HG03175 (cell line): ENCODE measurements around the gene GAS5.

Experiments used
- ATAC-seq: cut with Tn5 transposase; IDR thresholded peaks from one replicate; pipeline ENCODE4 v1.9.1; 2021; ENCODE audit warnings: mild to moderate bottlenecking, moderate library complexity; ENCODE audit not compliant: unreplicated experiment

The GAS5 gene

DNA sequence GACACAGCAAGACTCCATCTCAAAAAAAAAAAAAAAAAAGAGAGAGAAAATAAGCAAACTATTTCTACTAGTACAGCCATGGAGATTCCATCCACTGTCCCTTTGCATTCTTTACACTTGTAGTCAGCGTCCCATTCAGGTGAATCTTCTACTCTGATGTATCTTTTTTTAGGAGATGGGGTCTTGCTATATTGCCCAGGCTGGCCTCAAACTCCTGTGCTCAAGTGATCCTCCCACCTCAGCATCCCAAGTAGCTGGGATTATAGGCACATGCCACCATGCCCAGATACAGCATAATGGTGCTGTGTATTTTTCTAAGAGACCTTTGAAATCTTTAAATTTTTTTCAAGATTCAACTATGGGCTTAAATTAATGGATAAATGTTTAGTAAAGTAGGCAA is 35.0 kb downstream of the GAS5 start:
- ATAC-seq, result no peak

DNA sequence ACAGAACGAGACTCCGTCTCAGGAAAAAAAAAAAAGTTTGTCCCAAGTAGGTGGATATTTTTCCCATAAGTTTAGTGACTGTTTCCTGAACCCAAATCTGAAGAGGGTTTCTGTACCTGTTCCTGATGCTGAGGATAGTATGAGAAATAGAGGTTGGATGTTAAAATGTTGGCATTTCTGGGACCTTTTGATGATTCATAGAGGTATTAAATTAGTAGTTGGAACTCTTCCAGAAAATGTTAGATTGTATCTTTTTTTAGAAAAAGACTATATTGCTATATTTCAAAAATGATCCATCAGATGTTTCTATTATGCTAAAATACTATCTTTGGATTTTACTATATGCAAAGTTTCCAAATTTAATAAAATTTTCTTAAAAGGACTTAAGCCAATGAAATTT is 40.2 kb downstream of the GAS5 start:
- ATAC-seq, result no peak

DNA sequence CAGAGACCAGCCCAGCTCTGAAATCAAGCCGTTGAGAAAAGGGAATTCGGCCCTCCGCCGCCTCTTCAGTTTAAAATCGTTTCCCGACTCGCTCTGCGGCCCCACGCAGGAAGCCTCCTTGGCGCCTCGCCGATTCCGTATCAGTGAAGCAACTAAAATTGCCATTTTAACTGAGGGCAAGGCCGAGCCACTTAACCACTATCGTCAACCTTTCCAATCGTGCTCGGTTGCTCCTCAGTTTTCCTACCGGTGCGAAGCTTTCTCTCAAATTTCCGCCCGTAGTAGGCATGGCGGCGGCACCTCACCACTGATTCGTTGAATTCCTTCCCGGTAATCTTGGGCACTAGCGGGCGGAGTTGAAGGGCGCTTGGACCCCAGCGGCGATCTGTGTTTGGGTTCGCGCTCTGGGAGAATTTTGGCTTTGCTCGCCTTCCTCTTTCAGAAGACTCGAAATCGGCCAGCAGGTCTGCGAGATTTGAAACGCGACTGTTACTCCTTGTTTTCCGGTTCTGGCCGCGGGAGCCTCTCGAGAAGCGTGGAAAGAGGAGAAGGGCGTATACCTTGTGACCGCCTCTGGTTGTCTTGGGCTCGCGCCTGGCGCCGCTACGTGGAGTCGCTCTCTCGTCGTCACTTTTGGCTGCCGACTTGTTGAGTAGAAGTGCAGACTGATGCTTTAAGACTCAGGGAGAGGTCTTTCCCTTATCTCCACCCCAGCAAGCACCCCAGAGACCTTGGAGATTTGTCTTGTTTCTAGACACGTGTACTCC is 43.3 kb downstream of the GAS5 start, which contains the start of the genes CENPL and DARS2:
Gene CENPL (minus strand): TSS at position 569 of the 767 bp plus-strand sequence. CDS start 13,584 bp downstream, outside the sequence.
Gene DARS2 (plus strand): TSS at position 359 of the 767 bp plus-strand sequence. CDS start 557 bp downstream, outside the sequence.
- ATAC-seq, result peak; percentile 90

DNA sequence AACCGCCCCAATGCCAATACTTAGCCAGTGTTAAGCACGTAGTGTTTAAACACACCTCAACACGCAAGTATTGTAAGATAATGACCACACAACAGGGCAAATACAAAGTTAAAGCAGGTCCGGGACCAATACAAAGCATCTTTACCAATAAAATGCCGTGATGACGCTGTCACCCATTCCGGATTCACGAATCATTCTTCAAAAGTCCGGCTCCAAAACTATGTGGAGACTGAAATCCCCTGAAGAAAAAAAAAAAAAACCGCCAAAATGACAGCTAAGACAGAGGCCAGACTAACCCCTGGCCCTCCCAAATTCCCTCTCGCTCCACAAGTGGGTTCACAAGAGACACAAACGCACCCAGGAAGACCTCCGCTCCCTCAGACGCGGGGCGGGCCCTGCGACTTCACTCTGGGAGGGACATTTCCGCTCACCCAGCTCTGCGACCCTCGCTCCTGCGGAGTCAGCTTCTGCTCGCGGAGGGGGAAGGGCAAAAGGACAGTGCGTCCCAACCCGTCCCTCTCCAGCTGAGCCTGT is 43.9 kb downstream of the GAS5 start:
- ATAC-seq, result peak; percentile 35

DNA sequence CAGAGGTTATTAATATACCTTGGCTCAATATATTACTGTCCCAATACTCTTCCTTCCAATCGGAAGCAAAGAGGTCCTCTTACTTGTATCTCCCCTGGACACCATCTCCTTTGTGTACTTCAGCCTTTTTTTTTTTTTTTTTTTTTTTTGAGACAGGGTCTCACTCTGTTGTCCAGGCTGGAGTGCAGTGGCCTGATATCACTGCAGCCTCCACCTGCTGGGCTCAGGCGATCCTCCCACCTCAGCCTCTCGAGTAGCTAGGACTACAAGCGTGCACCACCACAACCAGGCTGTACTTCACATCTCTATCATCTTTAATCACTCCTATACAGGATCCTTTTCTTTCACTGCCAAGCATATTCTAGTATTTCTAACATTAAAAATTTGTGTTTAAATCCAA is 46.1 kb downstream of the GAS5 start:
- no peak for ATAC-seq

DNA sequence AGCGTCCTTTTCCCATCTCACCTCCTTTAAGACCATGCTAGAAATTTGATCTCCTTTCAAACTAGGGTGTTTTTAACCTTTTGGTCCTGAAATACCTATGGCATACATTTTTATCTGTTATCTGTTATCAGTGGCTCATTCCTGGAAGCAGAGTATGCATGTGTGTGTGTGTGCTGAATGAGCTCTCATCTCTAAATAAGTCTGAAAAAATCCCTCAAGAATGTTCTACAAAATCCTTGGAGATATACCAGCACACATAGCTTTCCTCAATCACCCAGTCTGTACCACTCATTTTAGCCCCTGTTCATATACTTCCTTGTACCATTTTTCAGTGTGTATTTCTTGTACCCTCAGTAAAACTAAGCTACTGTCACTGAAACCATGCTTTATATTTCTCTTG is 49.3 kb downstream of the GAS5 start:
- ATAC-seq, result no peak
